ENCODE measurements around the gene ACTR3C. TPM values are rescaled to one million over a fixed set of nuclear protein-coding genes. Genes with fewer than 3 reads are reported as not detected.
A peak's percentile ranks its signal among the peaks of the same experiment; 100 is the strongest.

The ACTR3C gene
- total RNA-seq (10 to 100 TPM in 2 of 7 donors, 1 to 10 TPM in 5; 3.4 to 11.3 (median 6.0) TPM), polyA plus RNA-seq (1 to 10 TPM; 1.6 to 1.8 TPM)
- long read RNA-seq, donor 1, partial matches to known transcripts, result 0 of 10 reads
- long read RNA-seq, donor 1, other reads (novel, unspliced or antisense), result 10 of 10 reads
- long read RNA-seq, donor 2, result 0 reads
- long read RNA-seq, donor 3, partial matches to known transcripts, result 0 of 1 reads
- long read RNA-seq, donor 3, other reads (novel, unspliced or antisense), result 1 of 1 reads

DNA sequence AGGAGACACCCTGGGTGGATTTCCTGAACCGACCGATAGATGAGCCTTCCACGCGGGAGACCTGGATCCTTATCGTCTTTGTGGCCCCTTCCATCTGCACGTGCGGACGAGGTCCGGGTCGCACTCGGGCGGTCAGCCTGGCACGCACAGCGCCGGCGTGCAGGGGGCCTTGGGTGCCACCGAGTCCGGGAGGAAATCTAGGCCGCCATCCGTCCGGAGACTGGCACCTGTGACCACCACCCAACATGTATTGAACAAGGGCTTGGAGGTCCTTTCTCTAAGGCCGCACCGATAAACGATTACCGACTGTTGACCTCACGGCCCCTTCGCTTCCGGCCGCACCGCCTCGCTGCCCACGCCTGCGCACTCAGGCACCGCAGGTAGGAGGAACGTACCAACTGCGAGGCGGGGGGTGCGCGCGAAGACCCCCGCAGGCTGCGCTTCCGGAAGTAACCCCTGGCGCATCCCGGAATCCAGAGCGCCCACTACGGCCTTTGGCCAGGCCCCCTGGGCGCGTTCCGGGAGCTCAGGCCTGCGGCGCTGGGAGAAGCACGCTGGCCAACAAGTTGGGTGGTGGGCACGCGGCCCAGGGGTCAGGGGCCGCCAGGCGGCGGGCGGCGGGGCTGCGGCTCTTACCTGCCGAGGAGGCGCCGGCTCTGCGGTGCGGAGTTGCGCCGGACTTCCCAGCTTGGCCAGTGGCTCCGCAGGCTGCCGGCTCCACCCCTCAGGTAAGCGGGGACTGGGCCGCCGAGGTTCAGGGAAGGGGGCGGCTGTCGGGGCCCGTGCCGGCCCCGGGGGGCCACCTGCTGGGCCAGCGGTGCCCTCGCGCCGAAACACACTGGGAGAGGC lies at the start of gene ACTR3C, which contains the start of gene LRRC61:
Gene ACTR3C (minus strand): TSS at position 713 of the 849 bp plus-strand sequence. CDS start 28,249 bp downstream, outside the sequence.
Gene LRRC61 (plus strand): TSS at position 523 of the 849 bp plus-strand sequence. CDS start 13,507 bp downstream, outside the sequence.
- H3K4me1 ChIP-seq (ENCODE audit: insufficient read depth), result peaks cover 10% of the 10 kb centered on the region
- H3K36me3 ChIP-seq, result no peaks in the 10 kb centered on the region
- TF ChIP-seq, protein P1, sequence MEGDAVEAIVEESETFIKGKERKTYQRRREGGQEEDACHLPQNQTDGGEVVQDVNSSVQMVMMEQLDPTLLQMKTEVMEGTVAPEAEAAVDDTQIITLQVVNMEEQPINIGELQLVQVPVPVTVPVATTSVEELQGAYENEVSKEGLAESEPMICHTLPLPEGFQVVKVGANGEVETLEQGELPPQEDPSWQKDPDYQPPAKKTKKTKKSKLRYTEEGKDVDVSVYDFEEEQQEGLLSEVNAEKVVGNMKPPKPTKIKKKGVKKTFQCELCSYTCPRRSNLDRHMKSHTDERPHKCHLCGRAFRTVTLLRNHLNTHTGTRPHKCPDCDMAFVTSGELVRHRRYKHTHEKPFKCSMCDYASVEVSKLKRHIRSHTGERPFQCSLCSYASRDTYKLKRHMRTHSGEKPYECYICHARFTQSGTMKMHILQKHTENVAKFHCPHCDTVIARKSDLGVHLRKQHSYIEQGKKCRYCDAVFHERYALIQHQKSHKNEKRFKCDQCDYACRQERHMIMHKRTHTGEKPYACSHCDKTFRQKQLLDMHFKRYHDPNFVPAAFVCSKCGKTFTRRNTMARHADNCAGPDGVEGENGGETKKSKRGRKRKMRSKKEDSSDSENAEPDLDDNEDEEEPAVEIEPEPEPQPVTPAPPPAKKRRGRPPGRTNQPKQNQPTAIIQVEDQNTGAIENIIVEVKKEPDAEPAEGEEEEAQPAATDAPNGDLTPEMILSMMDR (IDR thresholded peaks at IDR 0.05), result no peak
- TF ChIP-seq EP300 (IDR thresholded peaks at IDR 0.05), result no peak
- no peak for TF ChIP-seq POLR2A (IDR thresholded peaks at IDR 0.05)
- H3K27me3 ChIP-seq, result no peaks in the 10 kb centered on the region
- peak; percentile 61 to 80 (median 75) for DNase-seq
- 2 to 13% (median 10%) methylated on average over 51 to 82 of the region's 82 CpGs for WGBS, 3 donors
- peak within 1 kb of the TSS; percentile 90 to 92 for H3K27ac ChIP-seq
- intact Hi-C loops (cut with DNase I), result no loop called here
- peak within 1 kb of the TSS; percentile 74 for H3K4me3 ChIP-seq
- no peaks in the 10 kb centered on the region for H3K9me3 ChIP-seq

DNA sequence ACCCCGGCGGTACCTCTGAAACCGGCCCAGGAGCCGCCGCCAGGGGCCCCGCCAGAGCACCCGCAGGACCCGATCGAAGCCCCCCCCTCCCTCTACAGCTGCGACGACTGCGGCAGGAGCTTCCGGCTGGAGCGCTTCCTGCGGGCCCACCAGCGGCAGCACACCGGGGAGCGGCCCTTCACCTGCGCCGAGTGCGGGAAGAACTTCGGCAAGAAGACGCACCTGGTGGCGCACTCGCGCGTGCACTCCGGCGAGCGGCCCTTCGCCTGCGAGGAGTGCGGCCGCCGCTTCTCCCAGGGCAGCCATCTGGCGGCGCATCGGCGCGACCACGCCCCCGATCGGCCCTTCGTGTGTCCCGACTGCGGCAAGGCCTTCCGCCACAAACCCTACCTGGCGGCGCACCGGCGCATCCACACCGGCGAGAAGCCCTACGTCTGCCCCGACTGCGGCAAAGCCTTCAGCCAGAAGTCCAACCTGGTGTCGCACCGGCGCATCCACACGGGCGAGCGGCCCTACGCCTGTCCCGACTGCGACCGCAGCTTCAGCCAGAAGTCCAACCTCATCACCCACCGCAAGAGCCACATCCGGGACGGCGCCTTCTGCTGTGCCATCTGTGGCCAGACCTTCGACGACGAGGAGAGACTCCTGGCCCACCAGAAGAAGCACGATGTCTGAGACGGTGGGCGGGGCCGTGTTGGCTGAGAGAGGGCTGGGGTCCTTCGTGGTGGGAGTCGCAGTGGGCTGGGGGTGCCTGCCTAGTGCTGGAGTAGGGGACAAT lies 49.1 kb upstream of the ACTR3C start:
- no peaks in the 10 kb centered on the region for H3K9me3 ChIP-seq
- no peak overlapping the region for H3K27ac ChIP-seq
- H3K4me1 ChIP-seq (ENCODE audit: insufficient read depth), result peaks cover 6% of the 10 kb centered on the region
- intact Hi-C loops (cut with DNase I), result no loop called here
- WGBS, 3 donors, result 83 to 84% (median 83%) methylated on average over 69 to 79 of the region's 79 CpGs
- H3K27me3 ChIP-seq, result no peaks in the 10 kb centered on the region
- peak in 1 of 5 donors; percentile 43 for DNase-seq
- H3K36me3 ChIP-seq, result no peaks in the 10 kb centered on the region
- no peak for TF ChIP-seq EP300 (IDR thresholded peaks at IDR 0.05)
- no peak for TF ChIP-seq POLR2A (IDR thresholded peaks at IDR 0.05)
- TF ChIP-seq, protein P1 (IDR thresholded peaks at IDR 0.05), result no peak
- no peak overlapping the region for H3K4me3 ChIP-seq

DNA sequence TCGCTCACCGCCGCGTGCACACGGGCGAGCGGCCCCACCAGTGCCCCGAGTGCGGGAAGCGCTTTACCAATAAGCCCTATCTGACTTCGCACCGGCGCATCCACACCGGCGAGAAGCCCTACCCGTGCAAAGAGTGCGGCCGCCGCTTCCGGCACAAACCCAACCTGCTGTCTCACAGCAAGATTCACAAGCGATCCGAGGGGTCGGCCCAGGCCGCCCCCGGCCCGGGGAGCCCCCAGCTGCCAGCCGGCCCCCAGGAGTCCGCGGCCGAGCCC lies 48.6 kb upstream of the ACTR3C start:
- no peaks in the 10 kb centered on the region for H3K27me3 ChIP-seq
- peaks cover 6% of the 10 kb centered on the region for H3K4me1 ChIP-seq (ENCODE audit: insufficient read depth)
- intact Hi-C loops (cut with DNase I), result no loop called here
- TF ChIP-seq, protein P1 (IDR thresholded peaks at IDR 0.05), result no peak
- TF ChIP-seq POLR2A (IDR thresholded peaks at IDR 0.05), result no peak
- TF ChIP-seq EP300 (IDR thresholded peaks at IDR 0.05), result no peak
- no peak overlapping the region for H3K27ac ChIP-seq
- no peaks in the 10 kb centered on the region for H3K9me3 ChIP-seq
- DNase-seq, result no peak
- no peaks in the 10 kb centered on the region for H3K36me3 ChIP-seq
- 90 to 91% (median 90%) methylated on average over 26 to 30 of the region's 30 CpGs for WGBS, 3 donors
- no peak overlapping the region for H3K4me3 ChIP-seq
